GM18858 (cell line): ENCODE results near the gene GRM8.

Experiments used
- ATAC-seq: cut with Tn5 transposase; IDR thresholded peaks from one replicate; pipeline ENCODE4 v1.9.1; 2021; ENCODE audit not compliant: unreplicated experiment

GRM8 gene

GRCh38 chr7:126453104-126453503 lies 799.6 kb downstream of the GRM8 start:
- no peak for ATAC-seq

- peak; percentile 95 for ATAC-seq
Measured at GRCh38 chr7:126450269-126450671, 802.5 kb downstream of the GRM8 start.

DNA sequence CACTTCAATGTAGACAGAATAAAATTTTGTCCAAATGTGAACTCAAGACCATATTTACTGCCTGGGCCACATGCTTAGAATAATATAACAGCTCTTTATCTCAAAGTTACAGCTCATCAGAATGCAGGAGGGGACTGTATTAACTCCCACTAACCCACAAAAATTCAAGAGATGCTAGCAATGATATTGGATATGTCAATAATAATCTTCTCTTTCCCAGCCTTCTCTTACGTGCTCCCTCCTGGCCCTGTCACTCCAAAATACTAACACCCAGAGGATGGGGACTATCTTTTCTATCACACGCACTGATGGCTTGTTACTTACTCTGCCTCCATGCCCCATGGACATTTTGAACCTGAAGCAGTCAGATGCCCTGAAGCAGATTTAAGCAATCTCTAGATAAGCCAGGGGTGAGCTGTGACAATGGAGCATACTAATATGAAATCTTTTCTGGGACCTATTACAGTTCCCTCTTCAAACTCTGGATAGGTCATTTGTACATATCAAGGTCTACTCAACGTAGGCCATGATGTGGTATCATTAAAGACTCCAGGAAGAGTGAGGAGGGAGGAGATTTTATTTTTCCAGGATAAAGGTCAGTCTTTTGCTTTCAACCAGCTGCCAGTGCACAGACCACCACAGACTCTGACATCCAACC lies 803.0 kb downstream of the GRM8 start:
- no peak for ATAC-seq

GRCh38 chr7:126447984-126448383 lies 804.8 kb downstream of the GRM8 start:
- no peak for ATAC-seq

DNA sequence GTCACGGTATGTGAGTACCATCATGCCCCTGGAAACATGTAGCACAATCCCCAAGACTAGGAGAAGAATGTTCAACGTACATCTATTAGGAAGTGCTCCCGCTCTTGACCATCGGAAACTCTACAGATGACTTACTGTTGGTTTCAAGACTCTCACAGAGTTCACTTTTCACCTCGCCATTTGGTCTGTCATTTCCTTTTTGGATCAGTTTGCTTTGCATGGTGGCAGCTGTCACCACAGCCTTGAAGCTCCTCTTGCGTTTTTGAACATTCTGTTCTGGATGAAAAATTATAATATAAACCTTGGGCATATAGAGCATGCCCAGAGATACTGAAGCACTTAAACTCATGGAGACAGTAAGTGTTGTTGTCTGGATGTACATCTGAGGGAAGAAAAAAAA lies 806.8 kb downstream of the GRM8 start:
- no peak for ATAC-seq

DNA sequence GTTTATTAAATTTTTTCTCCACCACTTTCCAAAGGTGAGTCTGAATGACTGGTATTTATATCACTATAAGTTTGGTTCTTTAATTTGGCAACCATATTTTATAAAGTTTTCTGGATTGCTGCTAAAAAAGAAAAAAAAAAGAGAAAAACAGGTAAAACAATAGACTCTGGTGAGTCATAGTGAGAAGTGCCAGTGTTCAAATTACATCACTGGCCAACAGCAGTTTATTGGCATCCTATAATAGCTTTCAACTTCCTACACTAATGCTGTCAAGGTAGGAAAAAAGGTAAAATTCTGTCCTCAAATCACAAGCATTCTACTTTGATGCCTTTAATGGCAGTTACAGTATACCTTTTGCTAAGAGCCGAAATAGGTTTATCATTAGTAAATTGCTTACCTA lies 808.8 kb downstream of the GRM8 start:
- ATAC-seq, result no peak

- ATAC-seq, result no peak
Measured at GRCh38 chr7:126442908-126443307, 809.8 kb downstream of the GRM8 start.

DNA sequence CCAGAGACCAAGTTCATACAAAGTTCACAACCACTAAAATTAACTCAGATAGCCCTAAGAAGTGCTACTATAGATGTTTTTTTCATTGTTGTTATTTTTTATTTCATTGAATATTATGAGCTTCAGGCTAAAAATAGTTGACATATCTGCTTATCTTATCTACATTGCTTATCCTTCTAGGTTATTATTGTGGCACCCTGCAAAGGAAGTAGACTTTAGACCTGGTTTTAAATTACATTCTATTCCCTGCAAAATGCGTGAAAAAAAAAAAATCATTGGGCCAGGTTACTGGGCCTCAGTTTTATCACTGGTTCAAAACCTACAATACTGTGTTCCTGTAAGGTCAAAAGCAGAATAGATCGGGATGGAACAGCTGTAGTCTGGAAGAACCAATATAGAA lies 811.0 kb downstream of the GRM8 start:
- ATAC-seq, result no peak

DNA sequence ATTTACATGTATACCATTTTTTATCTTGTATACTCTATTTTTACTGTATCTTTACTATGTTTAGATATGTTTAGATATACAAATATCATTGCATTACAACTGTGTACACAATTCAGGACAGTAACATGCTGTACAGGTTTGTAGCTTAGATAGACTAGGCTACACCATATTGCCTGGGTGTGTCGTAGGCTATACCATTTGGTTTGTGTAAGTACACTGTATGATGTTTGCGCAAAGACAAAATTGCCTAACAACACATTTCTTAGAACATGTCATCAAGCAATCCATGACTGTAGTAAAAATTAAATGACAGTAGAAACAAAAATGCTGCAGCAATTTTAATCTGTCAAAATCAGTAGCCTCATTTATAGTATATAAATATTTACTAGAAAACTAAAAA lies 812.2 kb downstream of the GRM8 start:
- ATAC-seq, result no peak

DNA sequence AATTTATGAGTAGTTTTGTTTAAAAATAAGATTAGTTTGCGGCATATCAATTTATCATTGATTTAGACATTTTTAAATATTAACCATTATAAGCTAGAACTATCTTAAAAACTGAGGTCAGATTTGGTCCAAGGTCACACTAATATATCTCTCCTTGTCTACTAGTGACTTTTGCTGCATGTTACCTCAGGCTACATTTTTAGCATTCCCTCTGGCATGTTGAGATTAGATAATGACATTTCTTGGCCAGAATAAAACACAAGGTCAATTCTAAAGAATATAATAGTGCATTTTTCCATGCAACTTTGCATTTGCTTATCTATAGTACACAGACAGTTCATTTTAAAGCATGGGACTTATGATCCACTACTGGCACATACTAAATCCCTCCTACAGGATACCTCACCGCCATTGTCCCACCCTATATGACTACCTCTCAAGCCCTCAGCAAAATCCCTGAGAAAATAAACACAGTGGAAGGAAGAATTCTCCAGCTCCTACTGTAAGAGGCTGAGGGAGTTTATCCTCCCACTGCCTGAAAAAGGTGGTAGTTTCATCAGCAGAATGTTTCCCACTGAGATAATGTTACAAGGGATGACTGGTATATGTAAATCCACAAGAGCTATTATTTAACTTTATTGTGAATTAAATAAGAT lies 816.4 kb downstream of the GRM8 start:
- no peak for ATAC-seq

GRCh38 chr7:126426652-126427051 lies 826.1 kb downstream of the GRM8 start:
- no peak for ATAC-seq

DNA sequence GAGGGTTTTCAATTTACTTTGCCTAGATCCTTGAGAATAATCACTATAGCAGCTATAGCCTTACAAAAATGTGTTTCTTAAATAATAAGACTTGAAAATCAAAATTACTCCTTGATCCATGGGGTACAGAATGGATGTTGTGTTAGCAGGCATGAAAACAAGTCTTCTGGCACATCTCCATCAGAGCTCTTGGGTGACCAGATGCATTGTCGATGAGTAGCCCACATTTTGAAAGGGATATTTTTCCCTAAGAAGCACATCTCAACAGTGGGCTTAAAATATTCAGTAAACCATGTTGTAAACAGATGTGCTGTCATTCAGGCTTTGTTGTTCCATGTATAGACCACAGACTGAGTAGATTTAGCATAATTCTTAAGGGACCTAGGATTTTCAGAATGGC lies 827.8 kb downstream of the GRM8 start:
- no peak for ATAC-seq

GRCh38 chr7:126419047-126419446 lies 833.7 kb downstream of the GRM8 start:
- no peak for ATAC-seq

DNA sequence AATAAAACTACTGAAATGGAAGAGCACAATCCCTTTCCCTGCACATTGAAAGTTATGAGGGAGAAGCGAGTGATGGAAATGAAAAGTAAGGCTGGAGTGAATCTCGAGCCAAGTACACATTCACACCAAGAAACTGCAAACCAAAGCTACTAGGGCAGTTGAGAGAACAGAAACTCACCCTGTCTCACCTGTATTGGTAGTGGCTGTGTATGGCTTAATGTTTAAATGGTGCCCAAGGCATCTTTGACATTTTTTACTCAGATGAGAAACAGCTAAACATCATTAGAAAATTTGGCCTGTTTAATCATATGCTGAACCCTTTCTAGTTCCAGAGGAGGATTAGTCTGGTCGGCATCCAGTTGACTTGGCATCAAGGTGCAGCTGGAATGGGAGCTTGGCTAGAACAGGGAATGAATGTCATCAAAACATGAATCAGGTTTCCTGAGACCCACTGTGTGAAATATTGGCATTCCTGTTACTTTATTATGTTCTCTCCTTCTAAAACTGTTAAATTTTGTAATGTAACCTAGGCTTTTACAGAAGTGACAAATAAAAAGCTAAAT lies 840.8 kb downstream of the GRM8 start:
- ATAC-seq, result peak; percentile 65

DNA sequence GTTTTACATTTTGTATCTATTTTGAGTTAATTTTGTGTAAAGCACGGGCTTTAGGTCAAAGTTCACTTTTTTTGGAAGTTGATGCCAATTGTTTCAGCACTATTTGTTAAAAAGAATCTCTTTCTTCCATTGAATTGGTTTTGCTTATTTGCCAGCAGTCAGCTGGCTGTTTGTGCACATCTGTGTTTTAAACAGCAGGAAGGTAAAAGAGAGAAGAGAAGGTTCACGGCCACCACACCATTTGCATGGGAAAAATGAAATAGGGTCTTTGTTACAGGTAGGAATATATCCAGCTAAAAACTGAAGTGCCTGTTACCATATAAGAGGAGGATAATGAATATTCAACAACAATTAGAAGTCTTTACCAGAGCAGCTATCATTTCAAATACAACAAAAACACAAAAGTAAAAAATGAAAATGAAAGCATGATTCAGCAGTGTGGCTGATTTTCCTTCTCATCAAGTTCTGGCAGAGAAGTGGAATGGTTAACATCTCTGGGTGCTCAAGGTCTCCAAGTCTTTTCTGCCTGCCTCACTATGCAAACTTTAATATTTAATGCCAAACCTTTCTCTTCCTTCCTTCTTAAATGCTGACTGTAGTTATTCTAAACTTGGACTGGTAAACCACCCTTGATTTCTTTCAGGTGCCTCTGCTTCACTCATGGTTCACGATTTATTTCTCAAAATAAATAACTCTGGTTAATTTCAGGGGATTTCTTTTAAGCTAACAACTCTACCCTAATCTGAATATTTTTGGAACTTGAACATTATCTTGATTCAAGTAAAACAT lies 841.5 kb downstream of the GRM8 start:
- peak; percentile 43 for ATAC-seq

- no peak for ATAC-seq
Measured at GRCh38 chr7:126403040-126403439, 849.7 kb downstream of the GRM8 start.

DNA sequence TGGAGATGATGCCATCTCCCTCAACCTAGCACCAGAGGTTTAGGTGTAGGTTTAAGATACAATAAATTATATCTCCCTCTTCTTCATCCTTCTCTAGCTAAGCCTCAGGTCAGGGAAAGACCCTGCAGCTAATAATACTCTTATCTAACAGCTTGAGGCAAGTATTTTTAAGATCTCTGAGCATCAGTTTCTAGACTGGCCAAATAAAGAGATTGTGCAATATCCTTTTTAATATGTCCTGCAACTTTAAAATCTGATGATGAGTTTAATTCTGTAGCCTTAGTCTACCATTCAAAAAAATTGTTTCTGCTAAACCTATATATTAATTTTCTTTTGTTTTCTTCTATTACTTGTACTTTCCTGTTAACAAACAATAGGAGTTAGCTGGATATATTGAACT lies 850.8 kb downstream of the GRM8 start:
- no peak for ATAC-seq

- ATAC-seq, result no peak
Measured at GRCh38 chr7:126398851-126399529, 853.8 kb downstream of the GRM8 start.

DNA sequence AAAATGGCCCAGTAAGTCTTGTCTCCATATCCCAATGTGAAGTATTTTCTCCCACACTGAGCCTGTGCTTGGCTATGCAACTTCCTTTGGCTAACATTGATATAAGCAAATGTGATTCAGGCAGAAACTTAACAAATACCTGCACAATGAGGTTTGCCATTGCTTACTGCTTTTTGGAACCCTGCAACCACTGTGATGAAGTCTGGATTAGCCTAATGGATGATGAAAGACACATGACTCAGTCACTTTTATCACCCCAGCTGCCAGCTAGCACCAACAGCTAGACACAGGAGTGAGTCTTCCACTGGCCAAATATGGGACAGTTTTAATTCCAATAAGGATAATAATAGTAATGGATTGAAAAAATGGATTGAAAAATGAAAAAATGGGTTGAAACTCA lies 854.5 kb downstream of the GRM8 start:
- ATAC-seq, result no peak

DNA sequence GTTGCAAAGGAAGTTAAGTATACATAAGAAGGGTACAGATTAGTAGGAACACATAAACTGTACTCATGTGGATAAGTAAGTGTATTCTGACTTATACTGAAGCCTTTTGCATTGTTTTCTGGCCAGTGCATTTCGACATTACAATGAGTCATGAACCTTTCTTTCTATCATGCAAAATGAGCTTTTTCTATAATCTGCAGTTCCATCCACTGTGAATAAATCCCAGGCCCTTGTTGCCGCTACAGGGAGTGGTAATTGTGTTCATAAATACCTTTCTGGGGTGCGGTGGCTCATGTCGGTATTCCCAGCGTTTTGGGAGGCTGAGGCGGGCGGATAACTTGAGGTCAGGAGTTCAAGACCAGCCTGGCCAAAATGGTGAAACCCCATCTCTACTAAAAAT lies 858.3 kb downstream of the GRM8 start:
- no peak for ATAC-seq
